Measurements from ENCODE around the gene DDX11.
"Not testable (repeated sequence)": the region's sequence is repeated elsewhere in the genome, so short reads cannot be mapped to it uniquely, and the experiment has no call there.

DDX11 gene

DNA sequence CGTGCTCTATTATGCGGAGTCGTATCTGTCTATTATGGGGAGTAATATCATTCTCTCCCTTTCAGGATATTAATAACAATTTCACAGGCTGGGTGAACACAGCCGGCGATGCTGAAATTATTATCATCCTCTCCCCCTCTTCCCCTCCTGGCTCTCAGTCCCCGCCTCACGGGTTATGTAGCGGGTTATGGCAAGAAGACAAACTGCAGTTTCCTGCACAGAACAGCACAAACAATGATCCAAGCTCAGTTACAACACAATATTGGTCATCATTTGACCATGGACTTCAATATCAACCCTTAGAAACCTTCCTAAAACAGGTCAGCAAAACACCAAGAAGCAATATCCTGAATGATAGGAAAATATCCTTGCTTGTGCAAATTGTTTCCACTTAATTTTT, 50.5 kb downstream of the DDX11 start:
- not testable (repeated sequence) for DNase-seq (ENCODE audit: low read depth)

DNA sequence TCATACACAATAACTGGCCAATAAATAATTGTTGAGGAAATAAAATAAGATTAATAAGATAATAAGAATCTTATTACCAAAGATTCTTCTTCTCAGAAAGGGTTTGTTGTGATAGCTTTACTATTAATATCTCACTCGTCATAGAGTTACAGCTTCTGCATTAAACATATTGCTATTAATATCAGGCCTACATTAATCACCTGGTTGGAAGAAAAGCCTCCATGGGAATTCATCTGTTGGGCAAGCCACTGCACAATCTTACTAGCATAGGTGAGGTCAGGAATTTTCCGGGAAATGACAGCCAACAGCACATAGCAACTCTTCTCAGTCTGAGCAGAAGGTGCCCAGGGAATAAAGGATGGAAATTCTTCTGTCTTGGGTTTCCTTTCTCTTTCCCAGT, 51.5 kb downstream of the DDX11 start:
- DNase-seq (ENCODE audit: low read depth): not testable (repeated sequence)

DNA sequence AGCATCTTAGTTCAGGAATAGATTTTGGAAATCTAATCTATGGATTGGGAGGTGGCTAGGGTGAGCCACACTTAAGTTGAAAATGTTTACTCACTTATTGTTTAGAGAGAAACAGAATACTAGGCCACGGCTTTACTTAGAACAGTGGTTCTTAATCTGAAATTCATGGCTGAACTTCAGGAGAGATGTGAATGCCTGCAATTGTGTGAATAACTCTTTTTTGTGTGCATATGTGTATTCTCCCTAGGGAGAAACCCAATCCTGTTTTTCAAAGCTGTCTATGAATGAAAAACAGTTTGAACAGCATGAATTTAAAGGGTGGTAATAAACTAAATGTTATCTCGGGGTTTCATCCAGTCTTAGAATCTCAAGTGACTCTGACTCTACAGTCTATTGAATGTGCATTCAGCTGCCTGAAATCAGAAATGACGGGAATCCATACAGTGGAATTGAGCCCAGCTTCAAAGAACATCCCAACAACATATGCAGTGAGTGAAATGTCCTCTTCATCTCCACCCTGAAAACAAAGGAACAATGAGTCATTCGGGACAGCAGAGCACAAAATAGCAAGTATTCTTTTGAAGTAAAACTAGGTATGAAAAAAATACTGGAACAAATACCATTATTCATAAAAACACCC, 53.7 kb downstream of the DDX11 start:
- not testable (repeated sequence) for DNase-seq (ENCODE audit: low read depth)

DNA sequence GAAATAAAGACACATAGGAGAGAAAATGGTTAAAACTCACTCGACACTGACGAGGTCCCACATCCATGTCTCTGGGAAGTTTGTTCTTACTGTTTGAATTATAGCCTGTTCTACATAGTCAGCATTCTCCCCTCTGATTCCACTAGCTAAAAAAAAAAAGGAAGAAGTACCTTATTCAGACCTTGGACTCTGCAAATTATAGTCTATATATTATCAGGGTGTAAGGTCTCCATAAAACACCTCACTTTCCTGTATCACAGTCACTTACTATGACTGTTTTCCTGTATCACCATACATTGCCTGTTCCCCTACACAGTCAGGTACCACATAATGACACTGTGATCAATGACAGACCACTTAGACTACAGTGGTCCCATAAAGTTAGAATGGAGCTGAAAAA, 62.9 kb downstream of the DDX11 start:
- not testable (repeated sequence) for DNase-seq (ENCODE audit: low read depth)

- not testable (repeated sequence) for DNase-seq (ENCODE audit: low read depth)
Measured at GRCh38 chr12:31144768-31145167, 71.1 kb downstream of the DDX11 start.

- DNase-seq (ENCODE audit: low read depth): not testable (repeated sequence)
Measured at GRCh38 chr12:31145296-31145695, 71.6 kb downstream of the DDX11 start.

- DNase-seq (ENCODE audit: low read depth): not testable (repeated sequence)
Measured at GRCh38 chr12:31147415-31147814, 73.8 kb downstream of the DDX11 start.

DNA sequence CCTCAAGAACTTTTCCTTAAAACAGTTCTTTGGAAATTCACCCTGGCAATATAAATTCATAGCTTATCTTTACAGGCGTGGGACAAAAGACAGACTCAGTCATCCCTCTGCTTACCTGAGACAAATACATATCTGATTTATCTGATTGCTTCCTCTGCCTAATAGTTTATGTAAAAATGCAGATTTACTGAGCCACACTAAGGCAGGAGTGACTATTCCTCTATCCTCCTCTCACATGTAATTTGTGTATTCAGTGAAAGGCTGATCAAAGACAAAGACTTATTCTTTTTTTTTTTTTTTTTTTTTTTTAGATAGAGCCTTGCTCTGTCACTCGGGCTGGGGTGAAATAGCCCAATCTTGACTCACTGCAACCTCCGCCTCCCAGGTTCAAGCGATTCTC, 77.1 kb downstream of the DDX11 start:
- not testable (repeated sequence) for DNase-seq (ENCODE audit: low read depth)
